Stimulated activated CD4-positive, alpha-beta T cell treated with anti-CD3 and anti-CD28 coated beads, TNF-alpha, amount 100 ng/mL, for 1 hour (primary cell): Measurements from ENCODE around the gene LMX1A.

Experiments
- DNase-seq, 3 donors: peaks; one replicate each; pipeline ENCODE4 v3.0.0-alpha.2; 2020; ENCODE audit warnings: low read depth in 3 of 3, low spot score in 1 of 3

LMX1A gene

GRCh38 chr1:165169028-165169427 lies 187.5 kb downstream of the LMX1A start:
- DNase-seq, result no peak

- DNase-seq, result no peak
Observed at GRCh38 chr1:165168467-165168866, 188.0 kb downstream of the LMX1A start.

GRCh38 chr1:165162671-165163241 lies 193.8 kb downstream of the LMX1A start:
- no peak for DNase-seq

GRCh38 chr1:165161130-165161529 lies 195.4 kb downstream of the LMX1A start:
- DNase-seq, result no peak

GRCh38 chr1:165153182-165153581 lies 203.3 kb downstream of the LMX1A start:
- DNase-seq, result no peak

- no peak for DNase-seq
Observed at GRCh38 chr1:165152727-165153126, 203.8 kb downstream of the LMX1A start.

- no peak for DNase-seq
Observed at GRCh38 chr1:165152109-165152508, 204.4 kb downstream of the LMX1A start.
